CD4-positive, CD25-positive, alpha-beta regulatory T cell (primary cell): ENCODE measurements around the gene CUL3. TPM values are rescaled to one million over a fixed set of nuclear protein-coding genes. Genes with fewer than 3 reads are reported as not detected.
A peak's percentile ranks its signal among the peaks of the same experiment; 100 is the strongest.

Experiments
- ATAC-seq, 2 donors: fragments of 150-1000 bp; cut with Tn5 transposase; one replicate each; pipeline ENCODE4 v1.10.0; 2021; ENCODE audit warnings: low read depth in 2 of 2, moderate number of reproducible peaks in 2 of 2, moderate library complexity in 1 of 2
- DNase-seq, 3 donors: peaks; one replicate each; pipeline versions ENCODE4 v3.0.0 to v3.0.0-alpha.2; 2012 to 2022; ENCODE audit warnings: mixed read lengths in 1 of 3
- H3K27ac ChIP-seq: one replicate; pipeline ENCODE4 v1.7.0; 2013; ENCODE audit warnings: mild to moderate bottlenecking, low read length; ENCODE audit not compliant: insufficient read depth, poor library complexity, severe bottlenecking
- H3K27me3 ChIP-seq: one replicate; pipeline ENCODE4 v1.7.0; 2013; ENCODE audit warnings: low read length; ENCODE audit not compliant: control insufficient read depth, insufficient read depth
- H3K36me3 ChIP-seq: one replicate; pipeline ENCODE4 v1.7.0; 2013; ENCODE audit warnings: mild to moderate bottlenecking, low read length, moderate library complexity; ENCODE audit not compliant: control insufficient read depth, insufficient read depth
- H3K4me1 ChIP-seq: 2 replicates; pipeline ENCODE4 v1.7.0; 2013; ENCODE audit warnings: mild to moderate bottlenecking, low read length; ENCODE audit not compliant: insufficient read depth, control insufficient read depth, poor library complexity, severe bottlenecking
- H3K4me3 ChIP-seq: one replicate; pipeline ENCODE4 v1.7.0; 2013; ENCODE audit warnings: low read depth, mild to moderate bottlenecking, low read length, moderate library complexity
- H3K9me3 ChIP-seq, 2 experiments: 1 replicate in 1 of 2; 2 replicates in 1 of 2; pipeline ENCODE4 v1.7.0; 2013; ENCODE audit warnings: low read length in 2 of 2, mild to moderate bottlenecking in 1 of 2, moderate library complexity in 1 of 2; ENCODE audit not compliant: control insufficient read depth in 2 of 2
- H3K27ac Mint-ChIP-seq, 3 donors: one replicate each; pipeline ENCODE4 v1.8.0; 2020 to 2022; ENCODE audit warnings: mild to moderate bottlenecking in 3 of 3, mixed read lengths in 3 of 3, moderate library complexity in 2 of 3
- H3K27me3 Mint-ChIP-seq: one replicate; pipeline ENCODE4 v1.8.0; 2022; ENCODE audit warnings: mild to moderate bottlenecking, mixed read lengths
- H3K36me3 Mint-ChIP-seq: one replicate; pipeline ENCODE4 v1.8.0; 2020; ENCODE audit warnings: mixed read lengths
- H3K4me1 Mint-ChIP-seq, 4 donors: one replicate each; pipeline ENCODE4 v1.8.0; 2020 to 2022; ENCODE audit warnings: mixed read lengths in 4 of 4, mild to moderate bottlenecking in 1 of 4
- H3K4me3 Mint-ChIP-seq, 4 donors: one replicate each; pipeline ENCODE4 v1.8.0; 2020 to 2022; ENCODE audit warnings: mild to moderate bottlenecking in 4 of 4, mixed read lengths in 4 of 4, moderate library complexity in 3 of 4
- H3K9me3 Mint-ChIP-seq, 7 donors: one replicate each; pipeline ENCODE4 v1.8.0; 2020 to 2022; ENCODE audit warnings: mixed read lengths in 7 of 7, mild to moderate bottlenecking in 3 of 7, moderate library complexity in 2 of 7
- polyA plus RNA-seq, 4 donors: library from polyadenylated mRNA; unstranded; fragments of 300-500 nt; fragmentation: Illumina TruSeq; gene quantifications; one replicate each; pipeline ENCODE4 v1.2.3, GENCODE V29; 2021
- total RNA-seq: library from RNA; stranded (reverse); gene quantifications from one replicate; pipeline ENCODE4 v1.2.3, GENCODE V29; 2022

Gene CUL3
- total and polyA plus RNA-seq, 5 donors from 2014 or later, result 26.1 to 139 (median 43.6) TPM

GRCh38 chr2:224577541-224577940 lies 7.6 kb downstream of the CUL3 start:
- no peaks in the 10 kb centered on the region for H3K27me3 ChIP-seq
- H3K27ac ChIP-seq, result no peak overlapping the region
- Mint-ChIP-seq H3K4me3 (peak overlapping the region; percentile 5 to 70 (median 34)), H3K4me1 (peaks cover 49 to 95% (median 78%) of the 10 kb centered on the region in 4 donors), H3K9me3 (no peaks in the 10 kb centered on the region), H3K27me3 (no peaks in the 10 kb centered on the region), H3K27ac (no peak overlapping the region), H3K36me3 (peaks cover 9% of the 10 kb centered on the region)
- peak overlapping the region; percentile 54 for H3K4me3 ChIP-seq
- H3K4me1 ChIP-seq, result peaks cover 95% of the 10 kb centered on the region
- no peaks in the 10 kb centered on the region for H3K9me3 ChIP-seq
- ATAC-seq (no peak), DNase-seq (no peak)
- no peaks in the 10 kb centered on the region for H3K36me3 ChIP-seq

GRCh38 chr2:224576088-224576715 lies 9.0 kb downstream of the CUL3 start:
- H3K27ac ChIP-seq, result no peak overlapping the region
- H3K4me3 ChIP-seq, result peak overlapping the region; percentile 71
- no peaks in the 10 kb centered on the region for H3K27me3 ChIP-seq
- Mint-ChIP-seq H3K27ac (peak overlapping the region in 2 of 3 donors; percentile 3 to 55), H3K4me1 (peaks cover 52 to 97% (median 85%) of the 10 kb centered on the region in 4 donors), H3K27me3 (no peaks in the 10 kb centered on the region), H3K4me3 (peak overlapping the region; percentile 70 to 86 (median 74)), H3K36me3 (peaks cover 8% of the 10 kb centered on the region), H3K9me3 (no peaks in the 10 kb centered on the region)
- H3K36me3 ChIP-seq, result no peaks in the 10 kb centered on the region
- peaks cover 95% of the 10 kb centered on the region for H3K4me1 ChIP-seq
- DNase-seq (peak in 1 of 3 donors; percentile 41), ATAC-seq (peak in 1 of 2 donors; percentile 49)
- no peaks in the 10 kb centered on the region for H3K9me3 ChIP-seq

- Mint-ChIP-seq H3K9me3 (no peaks in the 10 kb centered on the region), H3K36me3 (peaks cover 2% of the 10 kb centered on the region), H3K27ac (no peak overlapping the region), H3K4me1 (peaks cover 56 to 97% (median 88%) of the 10 kb centered on the region in 4 donors), H3K27me3 (no peaks in the 10 kb centered on the region), H3K4me3 (peak overlapping the region; percentile 70 to 86 (median 74))
- peak overlapping the region; percentile 71 for H3K4me3 ChIP-seq
- ATAC-seq, result no peak
- H3K4me1 ChIP-seq, result peaks cover 91% of the 10 kb centered on the region
- no peaks in the 10 kb centered on the region for H3K27me3 ChIP-seq
- no peaks in the 10 kb centered on the region for H3K36me3 ChIP-seq
- no peak overlapping the region for H3K27ac ChIP-seq
- H3K9me3 ChIP-seq, result no peaks in the 10 kb centered on the region
- DNase-seq, result no peak
These were observed 10.6 kb downstream of the CUL3 start for GRCh38 chr2:224574423-224575084.

- no peak overlapping the region for H3K27ac ChIP-seq
- H3K27ac Mint-ChIP-seq, result peak overlapping the region in 1 of 3 donors; percentile 8
These were observed 11.4 kb downstream of the CUL3 start for GRCh38 chr2:224573724-224574123.

GRCh38 chr2:224572338-224572737 lies 12.8 kb downstream of the CUL3 start:
- H3K36me3 ChIP-seq, result no peaks in the 10 kb centered on the region
- Mint-ChIP-seq H3K27ac (no peak overlapping the region), H3K36me3 (peaks cover 6% of the 10 kb centered on the region), H3K9me3 (peaks cover 0 to 4% (median 0%) of the 10 kb centered on the region in 7 donors), H3K27me3 (no peaks in the 10 kb centered on the region), H3K4me1 (peaks cover 52 to 90% (median 81%) of the 10 kb centered on the region in 4 donors), H3K4me3 (peak overlapping the region; percentile 14 to 81 (median 42))
- H3K9me3 ChIP-seq, result no peaks in the 10 kb centered on the region
- no peak overlapping the region for H3K27ac ChIP-seq
- no peak for ATAC-seq
- H3K4me3 ChIP-seq, result peak overlapping the region; percentile 71
- no peak for DNase-seq
- H3K4me1 ChIP-seq, result peaks cover 81% of the 10 kb centered on the region
- H3K27me3 ChIP-seq, result no peaks in the 10 kb centered on the region

More at GRCh38 chr2:224573724-224574123, 11.4 kb downstream of the CUL3 start:
- no peaks in the 10 kb centered on the region for H3K36me3 ChIP-seq
- H3K4me1 Mint-ChIP-seq, result peaks cover 53 to 94% (median 84%) of the 10 kb centered on the region in 4 donors
- H3K4me3 Mint-ChIP-seq, result peak overlapping the region; percentile 60 to 85 (median 66)
- H3K9me3 Mint-ChIP-seq, result no peaks in the 10 kb centered on the region
- H3K27me3 ChIP-seq, result no peaks in the 10 kb centered on the region
- peak overlapping the region; percentile 71 for H3K4me3 ChIP-seq
- peaks cover 91% of the 10 kb centered on the region for H3K4me1 ChIP-seq
- no peaks in the 10 kb centered on the region for H3K27me3 Mint-ChIP-seq
- no peak for DNase-seq
- H3K9me3 ChIP-seq, result no peaks in the 10 kb centered on the region
- no peak for ATAC-seq
- no peaks in the 10 kb centered on the region for H3K36me3 Mint-ChIP-seq

GRCh38 chr2:224570328-224570993 lies 14.7 kb downstream of the CUL3 start:
- ATAC-seq (no peak), DNase-seq (no peak)
- Histone ChIP-seq H3K27ac (no peak overlapping the region), H3K36me3 (peaks cover 12% of the 10 kb centered on the region), H3K4me1 (peaks cover 77% of the 10 kb centered on the region), H3K27me3 (no peaks in the 10 kb centered on the region), H3K9me3 (peaks cover 0 to 3% of the 10 kb centered on the region in 2 experiments), H3K4me3 (peak overlapping the region; percentile 51)
- H3K27ac Mint-ChIP-seq, result peak overlapping the region in 2 of 3 donors; percentile 12 to 38
- peaks cover 20% of the 10 kb centered on the region for H3K36me3 Mint-ChIP-seq
- H3K4me1 Mint-ChIP-seq, result peaks cover 49 to 86% (median 72%) of the 10 kb centered on the region in 4 donors
- H3K27me3 Mint-ChIP-seq, result no peaks in the 10 kb centered on the region
- H3K4me3 Mint-ChIP-seq, result peak overlapping the region; percentile 13 to 75 (median 67)
- peaks cover 0 to 4% (median 0%) of the 10 kb centered on the region in 7 donors for H3K9me3 Mint-ChIP-seq

- DNase-seq, result no peak
- no peak overlapping the region for H3K27ac ChIP-seq
- H3K27ac Mint-ChIP-seq, result peak overlapping the region in 1 of 3 donors; percentile 51
- H3K36me3 ChIP-seq, result peaks cover 12% of the 10 kb centered on the region
- peak overlapping the region; percentile 51 for H3K4me3 ChIP-seq
- peaks cover 0 to 4% (median 0%) of the 10 kb centered on the region in 7 donors for H3K9me3 Mint-ChIP-seq
- H3K4me1 ChIP-seq, result peaks cover 76% of the 10 kb centered on the region
- no peak for ATAC-seq
- peaks cover 49 to 86% (median 72%) of the 10 kb centered on the region in 4 donors for H3K4me1 Mint-ChIP-seq
- H3K4me3 Mint-ChIP-seq, result peak overlapping the region in 2 of 4 donors; percentile 61 to 63
- H3K27me3 ChIP-seq, result no peaks in the 10 kb centered on the region
- H3K36me3 Mint-ChIP-seq, result peaks cover 25% of the 10 kb centered on the region
- peaks cover 0 to 3% of the 10 kb centered on the region in 2 experiments for H3K9me3 ChIP-seq
- H3K27me3 Mint-ChIP-seq, result peaks cover 2% of the 10 kb centered on the region
These were observed 15.5 kb downstream of the CUL3 start for GRCh38 chr2:224569654-224570053.
